GM18519 (cell line): ENCODE results near the gene ANKS1B.
"Not testable (repeated sequence)": the region's sequence is repeated elsewhere in the genome, so short reads cannot be mapped to it uniquely, and the experiment has no call there.

ENCODE experiments used
- ATAC-seq: cut with Tn5 transposase; IDR thresholded peaks from one replicate; pipeline ENCODE4 v1.9.1; 2021; ENCODE audit warnings: mild to moderate bottlenecking, moderate library complexity; ENCODE audit not compliant: unreplicated experiment, low FRiP score

Gene ANKS1B

GRCh38 chr12:98758331-98758730 is 1226.4 kb downstream of the ANKS1B start:
- ATAC-seq = no peak

- ATAC-seq = no peak
These were observed 1227.3 kb downstream of the ANKS1B start for GRCh38 chr12:98757455-98757854.

- ATAC-seq = not testable (repeated sequence)
These were observed 1228.9 kb downstream of the ANKS1B start for GRCh38 chr12:98755855-98756254.

- peak; percentile 100 for ATAC-seq
These were observed 1230.6 kb downstream of the ANKS1B start for GRCh38 chr12:98754095-98754494.

- ATAC-seq = no peak
These were observed 1232.0 kb downstream of the ANKS1B start for GRCh38 chr12:98752726-98753125.

- no peak for ATAC-seq
These were observed 1233.1 kb downstream of the ANKS1B start for GRCh38 chr12:98751580-98752115.

- no peak for ATAC-seq
These were observed 1234.2 kb downstream of the ANKS1B start for GRCh38 chr12:98750511-98750910.

- ATAC-seq = no peak
These were observed 1236.3 kb downstream of the ANKS1B start for GRCh38 chr12:98748463-98748862.

GRCh38 chr12:98745578-98746391 is 1239.0 kb downstream of the ANKS1B start:
- ATAC-seq = peak; percentile 49

GRCh38 chr12:98744680-98745079 is 1240.1 kb downstream of the ANKS1B start:
- ATAC-seq = no peak

- ATAC-seq = no peak
These were observed 1241.3 kb downstream of the ANKS1B start for GRCh38 chr12:98743362-98743953.

- no peak for ATAC-seq
These were observed 1243.0 kb downstream of the ANKS1B start for GRCh38 chr12:98741556-98742265.

GRCh38 chr12:98741196-98741555 is 1243.6 kb downstream of the ANKS1B start:
- ATAC-seq = no peak

- no peak for ATAC-seq
These were observed 1244.0 kb downstream of the ANKS1B start for GRCh38 chr12:98740751-98741150.

- no peak for ATAC-seq
These were observed 1246.2 kb downstream of the ANKS1B start for GRCh38 chr12:98738539-98738938.

GRCh38 chr12:98738002-98738401 is 1246.7 kb downstream of the ANKS1B start:
- no peak for ATAC-seq

GRCh38 chr12:98737322-98737712 is 1247.4 kb downstream of the ANKS1B start:
- ATAC-seq = no peak

GRCh38 chr12:98736352-98737321 is 1248.1 kb downstream of the ANKS1B start:
- ATAC-seq = no peak

- no peak for ATAC-seq
These were observed 1248.9 kb downstream of the ANKS1B start for GRCh38 chr12:98735821-98736220.
